ENCODE data around the gene FREY1. TPM values are rescaled to one million over a fixed set of nuclear protein-coding genes. Genes with fewer than 3 reads are reported as not detected.

Gene FREY1
- total and polyA plus RNA-seq, 2 of the 4 experiments (the other 2 are of a cell fraction): 0.21 TPM; not detected in 1

GRCh38 chr11:45915446-45915845, 8.4 kb upstream of the FREY1 start:
- H3K4me1 ChIP-seq (ENCODE audit: control insufficient read depth, insufficient read depth, low read length): no peaks in the 10 kb centered on the region
- no peak for ATAC-seq (ENCODE audit: low read depth)
- H4K91ac ChIP-seq (ENCODE audit: insufficient read depth, low read depth, low read length): no peak overlapping the region
- no peak overlapping the region for H3K4me2 ChIP-seq (ENCODE audit: low read depth, low read length)
- no peak overlapping the region for H2BK20ac ChIP-seq (ENCODE audit: low read depth, low read length)
- no peak overlapping the region for H3K4ac ChIP-seq (ENCODE audit: low read depth, low read length)
- H2AK5ac ChIP-seq (ENCODE audit: low read depth, low read length): no peak overlapping the region
- H2AK9ac ChIP-seq (replicated peaks; ENCODE audit: low read depth, low read length, poor library complexity): no peak overlapping the region
- H3K56ac ChIP-seq (ENCODE audit: extremely low read depth, insufficient read depth, low read length): no peak overlapping the region
- no peak overlapping the region for H4K5ac ChIP-seq (ENCODE audit: low read depth, low read length)
- peaks cover 7% of the 10 kb centered on the region; the same call in 1 of the 2 replicates for H4K20me1 ChIP-seq (ENCODE audit: insufficient read depth, low read length)
- H3K14ac ChIP-seq (replicated peaks; ENCODE audit: low read depth, low read length): no peak overlapping the region
- 0 out of 2 replicates have a peak, but pooled peaks cover 8% of the 10 kb centered on the region for H3K9me1 ChIP-seq (ENCODE audit: insufficient read depth, low read length)
- no peak overlapping the region for H3K4me3 ChIP-seq (ENCODE audit: insufficient read depth, low read depth, low read length)
- no peak overlapping the region for H3K18ac ChIP-seq (ENCODE audit: low read depth, low read length)
- H3K9ac ChIP-seq (ENCODE audit: low read depth, low read length): no peak overlapping the region
- H2BK15ac ChIP-seq (ENCODE audit: low read depth, low read length): no peak overlapping the region
- WGBS, 2 experiments (ENCODE audit: extremely low coverage in 2 of 2, insufficient read length in 1 of 2): no CpG with 5 or more reads among the region's 13 CpGs
- no peaks in the 10 kb centered on the region for H3K9me3 ChIP-seq (ENCODE audit: control insufficient read depth, insufficient read depth, low read length)
- no peaks in the 10 kb centered on the region for H3K27me3 ChIP-seq (ENCODE audit: control insufficient read depth, insufficient read depth, low read length)
- no peak overlapping the region for H3K27ac ChIP-seq (ENCODE audit: insufficient read depth, low read length)
- CTCF ChIA-PET: interaction anchor here (0.6 kb wide), 1 partner anchor 55 kb away, joined by 3 read pairs; no protein-coding TSS in a partner anchor
- dilution Hi-C loops (cut with HindIII; ENCODE audit: low sequenced_read_pairs, unreplicated experiment): no loop called here
- H2BK120ac ChIP-seq (ENCODE audit: low read depth, low read length): no peak overlapping the region
- POLR2A ChIA-PET (ENCODE audit: unreplicated experiment): no interaction called here
- intact Hi-C loops (cut with micrococcal nuclease): no loop called here
- H3K79me1 ChIP-seq (ENCODE audit: low read depth in 1 of 2, low read length in 2 of 2): peaks cover 18 to 32% of the 10 kb centered on the region in 2 experiments
- H4K8ac ChIP-seq (ENCODE audit: low read depth in 2 of 2, low read length in 2 of 2): no peak overlapping the region
- no TSS peak for BruUV-seq (replicated peaks)
- TF ChIP-seq MXI1 (IDR thresholded peaks at IDR 0.05; ENCODE audit: borderline replicate concordance, low read depth, low read length) (no peak), SMC3 (IDR thresholded peaks at IDR 0.05; ENCODE audit: low read depth, low read length) (no peak)
- H3K36me3 ChIP-seq (ENCODE audit: control insufficient read depth, insufficient read depth, low read length): peaks cover 30% of the 10 kb centered on the region
- no peak overlapping the region for H3K23ac ChIP-seq (ENCODE audit: low read depth, low read length)
- H2AFZ ChIP-seq (replicated peaks; ENCODE audit: low read length, poor library complexity): no peak overlapping the region
- DNase-seq: no peak
- H2BK5ac ChIP-seq (ENCODE audit: low read depth, low read length, poor library complexity, severe bottlenecking): no peak overlapping the region
- in situ Hi-C loops (cut with MboI; ENCODE audit: low sequenced_read_pairs): no loop called here
